HS-5 (cell line): ENCODE measurements around the gene INTS3.
A peak's percentile ranks its signal among the peaks of the same experiment; 100 is the strongest.

Experiments
- DNase-seq: peaks from one replicate; pipeline ENCODE4 v3.0.0-alpha.2; 2012; ENCODE audit warnings: low read depth

Gene INTS3, protein sequence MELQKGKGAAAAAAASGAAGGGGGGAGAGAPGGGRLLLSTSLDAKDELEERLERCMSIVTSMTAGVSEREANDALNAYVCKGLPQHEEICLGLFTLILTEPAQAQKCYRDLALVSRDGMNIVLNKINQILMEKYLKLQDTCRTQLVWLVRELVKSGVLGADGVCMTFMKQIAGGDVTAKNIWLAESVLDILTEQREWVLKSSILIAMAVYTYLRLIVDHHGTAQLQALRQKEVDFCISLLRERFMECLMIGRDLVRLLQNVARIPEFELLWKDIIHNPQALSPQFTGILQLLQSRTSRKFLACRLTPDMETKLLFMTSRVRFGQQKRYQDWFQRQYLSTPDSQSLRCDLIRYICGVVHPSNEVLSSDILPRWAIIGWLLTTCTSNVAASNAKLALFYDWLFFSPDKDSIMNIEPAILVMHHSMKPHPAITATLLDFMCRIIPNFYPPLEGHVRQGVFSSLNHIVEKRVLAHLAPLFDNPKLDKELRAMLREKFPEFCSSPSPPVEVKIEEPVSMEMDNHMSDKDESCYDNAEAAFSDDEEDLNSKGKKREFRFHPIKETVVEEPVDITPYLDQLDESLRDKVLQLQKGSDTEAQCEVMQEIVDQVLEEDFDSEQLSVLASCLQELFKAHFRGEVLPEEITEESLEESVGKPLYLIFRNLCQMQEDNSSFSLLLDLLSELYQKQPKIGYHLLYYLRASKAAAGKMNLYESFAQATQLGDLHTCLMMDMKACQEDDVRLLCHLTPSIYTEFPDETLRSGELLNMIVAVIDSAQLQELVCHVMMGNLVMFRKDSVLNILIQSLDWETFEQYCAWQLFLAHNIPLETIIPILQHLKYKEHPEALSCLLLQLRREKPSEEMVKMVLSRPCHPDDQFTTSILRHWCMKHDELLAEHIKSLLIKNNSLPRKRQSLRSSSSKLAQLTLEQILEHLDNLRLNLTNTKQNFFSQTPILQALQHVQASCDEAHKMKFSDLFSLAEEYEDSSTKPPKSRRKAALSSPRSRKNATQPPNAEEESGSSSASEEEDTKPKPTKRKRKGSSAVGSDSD

DNA sequence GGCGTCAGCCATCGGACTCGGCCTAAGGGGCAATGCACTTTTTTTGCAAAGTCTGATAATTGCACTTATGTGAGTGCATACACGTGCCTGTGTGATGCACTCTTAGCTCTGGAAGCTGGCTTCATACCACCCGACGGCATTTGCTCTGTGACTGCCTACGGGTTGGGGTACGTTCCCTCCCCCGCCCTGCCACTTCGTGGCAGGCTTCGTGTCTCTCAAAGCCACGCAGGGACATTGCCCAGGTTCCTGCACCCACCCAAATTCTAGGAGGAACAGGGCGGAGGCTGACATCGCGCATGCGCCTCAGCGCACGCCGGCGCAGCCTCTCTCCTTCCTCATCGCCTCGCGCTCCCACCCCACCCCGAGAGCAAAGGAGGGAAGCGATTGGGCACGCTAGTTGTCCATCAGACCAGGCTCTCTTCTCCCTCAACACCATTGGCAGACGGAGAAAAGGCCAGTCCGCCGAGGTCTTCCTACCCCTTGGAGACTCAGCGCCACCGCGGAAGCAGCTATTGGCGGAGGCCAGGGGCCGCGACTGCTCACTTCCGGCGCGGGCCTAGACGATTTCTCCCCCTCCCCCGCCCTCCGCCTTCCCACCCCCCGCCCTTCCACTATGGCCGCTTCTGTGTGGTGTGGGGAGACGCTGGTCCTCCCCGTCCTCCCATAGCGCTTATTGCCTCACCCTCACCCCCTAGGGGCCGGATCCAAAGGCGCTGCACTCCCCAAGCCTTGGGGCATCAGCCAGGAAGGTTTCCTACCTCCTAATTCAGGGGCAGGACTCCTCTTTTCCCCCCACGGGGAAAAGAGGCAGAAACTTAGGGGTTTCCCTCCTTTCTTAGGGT is at the start of gene INTS3:
Gene INTS3, plus strand, starts transcription at position 588 of the 842 bp plus-strand sequence. CDS start 585 bp downstream, outside the sequence.
- peak; percentile 99 for DNase-seq

DNA sequence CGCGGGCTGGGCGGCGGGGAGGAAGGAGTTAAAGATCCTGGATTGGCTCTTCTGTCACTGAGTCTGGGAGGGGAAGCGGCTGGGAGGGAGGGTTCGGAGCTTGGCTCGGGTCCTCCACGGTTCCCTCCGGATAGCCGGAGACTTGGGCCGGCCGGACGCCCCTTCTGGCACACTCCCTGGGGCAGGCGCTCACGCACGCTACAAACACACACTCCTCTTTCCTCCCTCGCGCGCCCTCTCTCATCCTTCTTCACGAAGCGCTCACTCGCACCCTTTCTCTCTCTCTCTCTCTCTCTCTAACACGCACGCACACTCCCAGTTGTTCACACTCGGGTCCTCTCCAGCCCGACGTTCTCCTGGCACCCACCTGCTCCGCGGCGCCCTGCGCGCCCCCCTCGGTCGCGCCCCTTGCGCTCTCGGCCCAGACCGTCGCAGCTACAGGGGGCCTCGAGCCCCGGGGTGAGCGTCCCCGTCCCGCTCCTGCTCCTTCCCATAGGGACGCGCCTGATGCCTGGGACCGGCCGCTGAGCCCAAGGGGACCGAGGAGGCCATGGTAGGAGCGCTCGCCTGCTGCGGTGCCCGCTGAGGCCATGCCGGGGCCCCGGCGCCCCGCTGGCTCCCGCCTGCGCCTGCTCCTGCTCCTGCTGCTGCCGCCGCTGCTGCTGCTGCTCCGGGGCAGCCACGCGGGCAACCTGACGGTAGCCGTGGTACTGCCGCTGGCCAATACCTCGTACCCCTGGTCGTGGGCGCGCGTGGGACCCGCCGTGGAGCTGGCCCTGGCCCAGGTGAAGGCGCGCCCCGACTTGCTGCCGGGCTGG is 49.1 kb upstream of the INTS3 start, which contains the start of gene NPR1:
Gene NPR1, plus strand, starts transcription at position 170 of the 818 bp plus-strand sequence. Its CDS starts 421 bp downstream, at position 591.
- no peak for DNase-seq

DNA sequence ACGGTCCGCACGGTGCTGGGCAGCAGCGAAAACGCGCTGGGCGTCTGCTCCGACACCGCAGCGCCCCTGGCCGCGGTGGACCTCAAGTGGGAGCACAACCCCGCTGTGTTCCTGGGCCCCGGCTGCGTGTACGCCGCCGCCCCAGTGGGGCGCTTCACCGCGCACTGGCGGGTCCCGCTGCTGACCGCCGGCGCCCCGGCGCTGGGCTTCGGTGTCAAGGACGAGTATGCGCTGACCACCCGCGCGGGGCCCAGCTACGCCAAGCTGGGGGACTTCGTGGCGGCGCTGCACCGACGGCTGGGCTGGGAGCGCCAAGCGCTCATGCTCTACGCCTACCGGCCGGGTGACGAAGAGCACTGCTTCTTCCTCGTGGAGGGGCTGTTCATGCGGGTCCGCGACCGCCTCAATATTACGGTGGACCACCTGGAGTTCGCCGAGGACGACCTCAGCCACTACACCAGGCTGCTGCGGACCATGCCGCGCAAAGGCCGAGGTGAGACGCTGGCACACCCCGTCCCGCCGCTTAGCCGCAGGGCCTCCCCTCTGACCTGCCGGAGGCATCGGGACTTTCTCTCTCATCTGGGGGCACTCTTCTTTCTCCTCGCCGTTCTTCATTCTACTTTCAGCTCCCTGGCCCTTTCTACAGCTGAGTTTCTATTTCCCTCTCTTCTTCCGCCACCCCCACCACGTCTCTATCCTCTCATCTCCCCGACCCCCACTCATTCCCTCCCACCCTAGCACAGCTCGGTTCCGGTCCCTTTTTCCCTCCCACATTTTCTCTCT is 48.3 kb upstream of the INTS3 start:
- no peak for DNase-seq

DNA sequence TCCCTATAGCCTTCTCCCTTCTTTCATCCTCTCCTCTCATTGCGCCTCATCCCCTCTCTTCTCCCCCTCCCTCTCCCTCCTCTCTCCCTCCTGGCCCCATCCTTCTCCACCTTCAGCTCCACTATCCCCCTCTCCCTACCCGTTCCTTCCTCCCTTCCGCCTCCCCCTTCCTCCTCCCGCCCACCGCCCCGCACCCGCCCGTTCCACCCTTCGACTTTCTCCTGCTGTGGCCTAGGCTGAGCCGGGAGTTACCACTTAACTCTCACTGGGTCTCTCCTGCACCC is 47.8 kb upstream of the INTS3 start:
- no peak for DNase-seq

DNA sequence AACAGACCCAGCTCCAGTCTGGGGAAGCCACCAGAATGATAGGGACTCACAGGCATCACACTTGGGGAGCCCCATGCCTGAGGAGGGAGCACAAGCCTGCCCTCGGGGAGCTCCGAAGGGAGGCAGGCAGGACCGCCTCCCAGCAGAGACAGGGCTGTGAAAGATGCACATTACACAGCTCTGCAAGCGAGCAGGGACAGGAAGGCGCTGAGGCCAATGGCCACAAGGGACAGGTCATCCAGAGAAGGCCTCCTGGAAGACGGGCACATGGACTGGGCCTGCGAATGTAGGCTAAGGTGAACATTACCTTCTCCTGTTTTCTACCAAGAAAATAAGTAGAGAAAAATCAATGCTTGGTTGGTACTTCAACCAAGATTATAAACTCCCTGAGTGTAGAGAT is 45.1 kb upstream of the INTS3 start:
- no peak for DNase-seq

DNA sequence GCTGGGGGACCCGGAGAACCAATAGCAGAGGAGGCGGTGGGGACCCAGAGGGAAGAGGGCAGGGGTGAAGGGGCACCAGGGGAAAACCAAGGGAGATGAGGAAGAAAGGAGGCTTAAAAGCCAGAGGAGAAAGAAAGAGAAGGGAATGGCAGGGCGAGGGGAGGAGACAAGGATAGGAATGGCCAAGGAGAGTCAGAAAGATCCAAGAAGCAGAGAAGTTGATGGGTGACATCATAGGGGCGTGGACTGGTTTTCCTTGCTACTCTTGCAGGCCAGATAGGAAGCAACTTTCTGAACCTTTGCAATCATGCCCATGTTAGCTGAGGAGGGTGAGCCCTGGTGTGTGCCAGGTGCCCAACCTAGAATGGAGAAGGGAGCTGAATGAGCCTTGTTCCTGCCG is 44.0 kb upstream of the INTS3 start:
- no peak for DNase-seq

DNA sequence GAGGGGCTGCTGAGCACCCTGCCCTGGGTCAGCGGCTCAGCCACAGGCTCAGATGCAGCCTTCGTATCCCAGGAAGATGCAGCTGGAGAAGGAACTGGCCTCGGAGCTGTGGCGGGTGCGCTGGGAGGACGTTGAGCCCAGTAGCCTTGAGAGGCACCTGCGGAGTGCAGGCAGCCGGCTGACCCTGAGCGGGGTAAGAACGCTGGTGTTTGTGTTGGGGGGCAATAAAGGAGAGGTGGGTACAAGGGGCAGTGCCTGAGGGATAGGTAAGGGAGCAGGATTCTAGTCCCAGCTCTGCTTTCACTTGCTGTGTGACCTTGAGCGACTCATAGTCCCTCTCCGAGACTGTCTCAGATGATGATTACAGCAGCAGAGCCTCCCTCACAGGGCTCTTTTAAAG is 43.0 kb upstream of the INTS3 start:
- no peak for DNase-seq

DNA sequence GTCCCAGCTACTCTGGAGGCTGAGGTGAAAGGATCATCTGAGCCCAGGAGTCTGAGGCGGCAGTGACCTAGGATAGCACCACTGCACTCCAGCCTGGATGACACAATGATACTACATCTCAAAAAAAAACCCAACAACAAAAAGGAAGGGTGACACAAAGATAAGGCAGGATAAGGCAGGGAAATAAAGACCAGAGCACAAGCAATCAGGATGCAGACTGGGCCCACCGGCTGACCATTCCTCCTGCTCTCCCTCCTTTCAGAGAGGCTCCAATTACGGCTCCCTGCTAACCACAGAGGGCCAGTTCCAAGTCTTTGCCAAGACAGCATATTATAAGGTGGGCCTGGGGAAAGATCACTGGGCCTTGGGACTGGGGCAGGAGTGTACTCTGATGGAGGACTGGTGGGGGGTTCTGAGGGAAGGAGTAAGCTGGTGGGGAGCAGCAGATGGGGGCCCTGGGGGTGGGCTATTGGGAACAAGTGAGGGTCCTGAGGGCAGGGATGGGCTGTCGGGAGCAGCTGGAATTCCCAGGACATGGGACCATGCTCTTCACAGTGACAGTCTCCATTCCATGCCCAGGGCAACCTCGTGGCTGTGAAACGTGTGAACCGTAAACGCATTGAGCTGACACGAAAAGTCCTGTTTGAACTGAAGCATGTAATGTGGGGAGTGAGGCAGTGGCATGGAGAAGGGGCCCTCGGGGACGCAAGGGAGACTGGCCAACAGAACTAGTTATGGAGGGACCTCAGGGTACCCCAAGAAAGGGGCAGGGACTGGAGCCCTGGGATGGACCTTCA is 42.1 kb upstream of the INTS3 start:
- DNase-seq = no peak

DNA sequence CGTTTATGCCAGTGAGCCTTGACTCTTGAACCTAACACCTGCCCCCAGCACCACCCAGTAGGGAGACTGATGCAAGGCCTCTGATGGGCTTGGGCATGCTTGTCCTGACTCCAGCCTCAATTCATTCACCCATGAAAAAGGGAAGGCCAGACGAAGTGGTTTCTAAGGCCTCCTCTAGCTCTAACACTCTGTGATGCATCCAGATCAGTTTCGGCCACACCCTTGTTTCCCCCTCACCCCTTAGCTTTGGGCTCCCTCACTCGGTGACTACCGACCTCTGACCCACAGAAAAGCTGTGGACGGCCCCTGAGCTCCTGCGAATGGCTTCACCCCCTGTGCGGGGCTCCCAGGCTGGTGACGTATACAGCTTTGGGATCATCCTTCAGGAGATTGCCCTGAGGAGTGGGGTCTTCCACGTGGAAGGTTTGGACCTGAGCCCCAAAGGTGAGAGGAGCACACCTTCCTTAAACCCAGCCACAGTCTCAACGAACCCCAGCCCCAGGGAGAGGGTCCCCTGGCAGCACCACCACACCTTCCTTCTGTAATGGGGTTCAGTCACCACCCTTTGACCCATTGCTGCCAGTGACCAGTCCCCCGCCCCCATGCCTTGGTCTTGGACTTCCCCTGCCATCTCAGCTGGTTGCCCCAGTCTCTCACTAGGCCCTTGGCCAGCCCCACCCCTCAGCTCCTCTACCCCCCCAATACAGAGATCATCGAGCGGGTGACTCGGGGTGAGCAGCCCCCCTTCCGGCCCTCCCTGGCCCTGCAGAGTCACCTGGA is 40.3 kb upstream of the INTS3 start:
- no peak for DNase-seq

DNA sequence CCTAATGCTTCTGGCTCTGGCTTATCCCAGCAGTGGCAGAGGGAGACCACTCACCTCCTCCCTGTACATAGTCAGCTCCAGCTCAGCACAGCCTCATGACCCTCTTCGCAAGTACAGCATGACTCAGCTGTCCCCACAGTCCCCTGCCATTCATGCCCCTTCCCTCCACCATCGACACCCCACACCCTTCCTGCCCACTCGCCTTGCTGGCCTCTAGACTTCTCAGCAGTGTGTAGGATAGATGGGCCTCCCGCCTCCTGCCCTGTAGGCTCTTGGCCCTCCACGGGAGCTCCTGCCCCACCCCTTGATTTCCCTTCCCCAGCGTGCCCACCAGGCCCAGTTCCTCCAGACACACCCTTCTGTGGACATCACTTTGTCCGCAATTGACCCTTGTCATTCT is 39.6 kb upstream of the INTS3 start:
- no peak for DNase-seq

DNA sequence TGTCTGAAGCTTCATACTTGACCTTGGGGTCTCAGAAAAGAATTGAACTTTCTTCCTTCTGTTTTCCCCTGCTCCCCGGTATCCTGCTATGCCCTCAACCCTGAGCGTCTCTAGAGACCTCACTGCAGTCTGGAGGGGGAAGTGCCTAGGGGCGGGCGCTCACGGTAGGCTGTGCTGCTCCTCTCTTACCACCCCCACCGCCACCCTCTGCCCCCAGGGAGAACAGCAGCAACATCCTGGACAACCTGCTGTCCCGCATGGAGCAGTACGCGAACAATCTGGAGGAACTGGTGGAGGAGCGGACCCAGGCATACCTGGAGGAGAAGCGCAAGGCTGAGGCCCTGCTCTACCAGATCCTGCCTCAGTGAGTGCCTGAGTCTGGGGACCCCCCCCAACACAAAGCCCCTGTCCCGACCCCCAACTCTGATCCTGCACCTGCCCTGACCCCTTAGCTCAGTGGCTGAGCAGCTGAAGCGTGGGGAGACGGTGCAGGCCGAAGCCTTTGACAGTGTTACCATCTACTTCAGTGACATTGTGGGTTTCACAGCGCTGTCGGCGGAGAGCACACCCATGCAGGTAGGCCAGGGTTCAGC is 39.0 kb upstream of the INTS3 start:
- DNase-seq = no peak

DNA sequence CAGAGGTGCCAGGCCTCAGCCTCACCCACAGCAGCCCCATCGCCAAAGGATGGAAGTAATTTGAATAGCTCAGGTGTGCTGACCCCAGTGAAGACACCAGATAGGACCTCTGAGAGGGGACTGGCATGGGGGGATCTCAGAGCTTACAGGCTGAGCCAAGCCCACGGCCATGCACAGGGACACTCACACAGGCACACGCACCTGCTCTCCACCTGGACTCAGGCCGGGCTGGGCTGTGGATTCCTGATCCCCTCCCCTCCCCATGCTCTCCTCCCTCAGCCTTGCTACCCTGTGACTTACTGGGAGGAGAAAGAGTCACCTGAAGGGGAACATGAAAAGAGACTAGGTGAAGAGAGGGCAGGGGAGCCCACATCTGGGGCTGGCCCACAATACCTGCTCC is 34.4 kb upstream of the INTS3 start:
- DNase-seq = no peak

DNA sequence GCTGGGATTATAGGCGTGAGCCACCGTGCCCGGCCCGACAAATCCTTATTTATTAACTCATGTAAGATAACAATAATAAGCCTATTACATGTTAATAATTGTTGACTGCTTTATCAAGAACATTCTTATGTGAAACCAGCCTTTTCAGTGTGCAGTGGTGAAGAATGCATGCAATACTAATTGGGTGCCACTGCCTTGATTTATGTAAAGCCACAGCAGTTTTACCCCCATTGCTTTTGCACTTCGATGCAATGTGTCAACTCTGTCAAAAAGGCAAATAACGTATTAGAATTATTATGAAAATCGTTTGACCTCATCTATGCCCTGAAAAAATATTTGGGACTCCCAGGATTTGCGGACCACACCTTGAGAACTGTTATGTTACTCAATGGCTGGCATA is 31.1 kb upstream of the INTS3 start:
- DNase-seq = no peak

DNA sequence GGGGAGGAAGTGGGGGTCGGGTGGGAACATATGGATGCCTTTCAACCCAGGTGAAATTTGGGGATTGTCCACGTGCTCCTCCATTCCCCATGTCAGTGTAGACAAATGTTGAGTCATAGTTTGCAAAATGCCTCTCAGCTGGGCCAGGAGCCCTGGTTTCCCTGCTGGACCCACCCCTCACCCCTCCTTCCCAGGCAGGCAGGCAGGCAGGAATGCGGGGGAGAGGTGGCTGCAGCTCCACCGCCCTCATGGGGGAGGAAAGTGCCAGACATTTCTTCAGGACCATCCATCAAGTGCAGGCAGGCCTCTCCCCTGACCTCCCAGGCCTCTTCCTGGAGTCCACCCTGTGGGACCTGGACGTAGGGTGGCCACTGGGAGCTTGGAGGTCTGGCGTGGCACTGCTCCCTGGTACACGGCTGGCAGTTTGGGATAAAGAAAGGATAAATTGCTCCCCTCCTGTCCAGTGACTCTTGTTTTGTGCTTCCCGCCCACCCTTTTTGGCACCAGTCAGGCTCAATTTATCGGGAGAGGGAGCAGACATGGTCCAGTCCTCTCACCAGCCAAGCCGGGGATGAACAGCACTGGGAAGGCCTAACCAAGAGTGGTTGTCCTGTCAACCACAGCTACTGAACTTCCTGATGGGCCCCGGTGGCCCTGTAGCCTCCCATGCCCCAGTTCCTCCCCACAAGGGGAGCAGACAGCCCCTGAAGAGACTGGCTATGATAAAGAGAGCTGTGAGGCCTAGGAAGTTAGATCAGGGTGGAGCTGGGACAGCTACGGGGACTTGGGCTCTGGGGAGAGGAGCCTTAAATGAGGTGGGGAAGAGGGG is 30.4 kb upstream of the INTS3 start:
- peak; percentile 36 for DNase-seq

DNA sequence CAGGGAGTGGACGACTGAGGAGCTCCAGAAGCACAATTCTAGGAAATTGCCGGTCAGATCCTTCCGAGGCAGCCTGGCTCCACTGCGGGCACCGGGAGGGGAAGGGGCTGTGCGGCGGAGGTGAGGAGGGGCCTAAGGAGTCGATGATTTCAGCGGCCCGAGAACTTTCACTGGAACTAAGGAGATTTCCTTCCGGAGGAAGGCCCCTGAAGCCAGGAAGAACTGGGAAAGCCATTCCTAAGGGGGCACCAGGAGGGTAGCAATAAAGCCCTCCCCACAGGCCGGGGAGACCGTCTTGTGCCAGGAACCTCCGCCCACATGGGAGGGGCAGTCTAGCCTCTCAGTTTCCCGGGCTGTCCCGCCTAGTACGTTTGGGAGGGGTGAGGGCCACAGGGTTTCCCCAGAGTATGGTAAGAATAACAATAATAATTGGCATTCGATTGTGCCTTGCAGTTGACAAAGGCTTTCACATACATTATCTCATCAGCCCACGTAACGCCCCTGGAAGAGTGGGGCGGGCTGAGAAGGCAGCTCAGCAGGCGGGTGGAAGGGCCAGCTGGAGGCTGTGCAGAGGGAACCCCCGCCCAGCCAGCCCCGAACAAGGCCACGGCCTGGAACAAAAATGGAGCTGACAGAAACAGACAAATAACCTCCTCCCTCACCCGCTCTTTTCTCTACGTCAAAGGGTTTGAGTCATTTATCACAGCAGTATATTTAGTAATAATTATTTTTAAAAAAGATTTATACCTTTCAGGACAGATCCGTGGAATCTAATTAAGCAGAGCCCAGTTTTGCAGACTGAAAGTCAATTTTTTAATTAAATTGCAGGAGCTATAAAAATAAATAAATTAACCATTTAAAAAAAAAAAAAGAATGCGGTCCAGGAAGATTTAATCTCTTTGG is 29.6 kb upstream of the INTS3 start:
- DNase-seq = no peak
